K562 treated with DMSO at 1 percent for 4 hours (cell line): ENCODE results near the gene SNAPC2. TPM values are rescaled to one million over a fixed set of nuclear protein-coding genes. Genes with fewer than 3 reads are reported as not detected.

Experiments
- total RNA-seq: library from RNA; unstranded; fragments of 300-600 nt; gene quantifications from 2 replicates; pipeline ENCODE4 v1.2.3, GENCODE V29; 2022; ENCODE audit not compliant: insufficient read depth

Gene SNAPC2
- total RNA-seq, result 45.1 and 48.4 TPM in 2 replicates

GRCh38 chr19:7919610-7920518 lies at the start of gene SNAPC2:
TSS of gene SNAPC2 (plus strand) at chr19:7920338. CDS start at chr19:7920367, 29 bp downstream.

GRCh38 chr19:7874076-7874896 lies 45.9 kb upstream of the SNAPC2 start, which contains the start of gene PRR36:
TSS of gene PRR36 (minus strand) at chr19:7874390. CDS start at chr19:7873689, 701 bp downstream.

DNA sequence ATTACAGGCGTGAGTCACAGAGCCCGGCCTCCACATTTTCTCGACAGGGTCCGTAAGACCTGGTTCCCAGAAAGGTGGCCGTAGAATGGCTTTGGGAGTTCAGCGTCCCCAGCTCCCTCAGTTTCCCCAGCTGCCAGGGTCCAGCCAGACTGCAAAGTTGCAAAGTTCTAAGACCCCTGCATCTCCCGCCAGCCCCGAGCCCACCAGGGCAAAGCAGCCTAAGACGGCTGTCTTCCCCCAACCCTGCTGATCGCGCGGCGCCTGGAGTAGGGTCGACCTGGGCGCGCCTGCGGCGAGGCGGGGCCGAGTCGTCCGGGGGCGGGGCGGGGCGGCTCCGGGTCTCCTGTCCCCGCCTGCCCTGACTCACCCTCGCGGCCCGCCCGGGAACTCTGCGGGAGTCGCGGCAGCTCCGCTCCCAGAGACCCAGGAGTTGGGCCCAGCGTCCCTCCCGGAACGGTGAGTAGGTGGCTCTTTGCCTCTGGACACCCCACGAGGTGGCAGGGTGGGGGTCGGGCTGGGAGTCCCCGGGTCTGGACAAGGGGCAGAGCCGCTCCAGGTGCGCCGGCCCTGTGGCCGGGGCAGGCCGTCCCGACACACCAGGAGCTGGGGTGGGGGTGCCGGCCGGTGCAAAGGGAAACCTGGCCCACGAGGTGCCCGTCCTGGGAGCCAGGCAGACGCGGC lies 31.9 kb upstream of the SNAPC2 start, which contains the start of gene LRRC8E:
TSS of gene LRRC8E (plus strand) at position 366 of the 681 bp plus-strand sequence. CDS start 7,094 bp downstream, outside the sequence.

DNA sequence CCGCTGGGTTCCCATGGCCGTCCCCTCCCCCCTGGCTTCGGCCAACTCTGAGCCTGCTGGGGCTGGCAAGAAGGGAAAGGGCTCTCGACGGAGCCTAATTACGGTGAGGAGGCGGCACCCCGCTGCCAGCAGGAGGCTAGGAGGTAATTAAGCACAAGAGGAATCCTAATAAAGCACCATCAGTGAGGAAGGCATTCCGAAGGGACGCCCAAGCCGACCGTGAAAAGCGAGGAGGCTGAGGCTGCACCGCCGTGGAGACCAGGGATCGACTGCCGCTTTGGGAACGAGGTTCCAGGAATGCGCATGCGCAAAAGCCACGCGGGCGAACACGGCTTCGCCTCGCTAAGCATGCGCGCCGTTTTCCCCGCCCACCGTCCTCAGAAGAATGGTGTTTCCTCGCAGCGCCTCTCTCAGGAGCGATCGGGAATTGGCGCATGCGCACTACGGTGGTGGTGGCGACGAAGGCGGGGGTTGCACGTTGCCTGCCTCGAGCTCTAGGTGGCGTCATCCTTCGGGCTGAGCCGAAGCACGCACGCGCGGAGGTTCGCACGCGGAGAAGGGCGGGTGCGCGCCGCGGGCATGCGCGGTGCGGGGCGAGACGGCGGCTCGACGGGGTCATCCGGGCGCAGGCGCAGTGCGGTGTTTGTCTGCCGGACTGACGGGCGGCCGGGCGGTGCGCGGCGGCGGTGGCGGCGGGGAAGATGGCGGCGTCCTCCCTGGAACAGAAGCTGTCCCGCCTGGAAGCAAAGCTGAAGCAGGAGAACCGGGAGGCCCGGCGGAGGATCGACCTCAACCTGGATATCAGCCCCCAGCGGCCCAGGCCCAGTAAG lies 16.7 kb upstream of the SNAPC2 start, which contains the start of gene MAP2K7:
TSS of gene MAP2K7 (plus strand) at position 634 of the 830 bp plus-strand sequence. CDS start at position 702, 68 bp downstream.

DNA sequence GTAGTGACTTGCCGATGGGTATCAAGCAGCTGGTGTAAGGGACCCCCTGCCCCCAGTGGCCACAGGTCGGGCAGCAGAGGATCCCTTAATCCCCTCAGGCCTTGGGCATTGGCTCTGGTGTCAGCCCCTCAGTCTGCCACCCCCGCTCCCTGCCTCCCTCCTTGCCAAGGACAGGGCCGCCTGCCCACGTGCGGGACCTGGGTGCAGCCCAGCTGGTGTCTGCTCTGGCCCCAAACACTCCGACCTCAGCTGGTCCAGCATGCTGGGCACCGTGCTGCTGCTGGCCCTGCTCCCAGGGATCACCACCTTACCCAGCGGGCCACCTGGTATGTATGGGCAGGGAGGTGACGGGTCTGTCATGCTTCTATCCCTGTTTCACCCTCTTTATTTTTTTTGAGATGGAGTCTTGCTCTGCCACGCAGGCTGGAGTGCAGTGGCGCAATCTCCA lies 5.5 kb upstream of the SNAPC2 start, which contains the start of gene TGFBR3L:
TSS of gene TGFBR3L (plus strand) at position 233 of the 448 bp plus-strand sequence.

DNA sequence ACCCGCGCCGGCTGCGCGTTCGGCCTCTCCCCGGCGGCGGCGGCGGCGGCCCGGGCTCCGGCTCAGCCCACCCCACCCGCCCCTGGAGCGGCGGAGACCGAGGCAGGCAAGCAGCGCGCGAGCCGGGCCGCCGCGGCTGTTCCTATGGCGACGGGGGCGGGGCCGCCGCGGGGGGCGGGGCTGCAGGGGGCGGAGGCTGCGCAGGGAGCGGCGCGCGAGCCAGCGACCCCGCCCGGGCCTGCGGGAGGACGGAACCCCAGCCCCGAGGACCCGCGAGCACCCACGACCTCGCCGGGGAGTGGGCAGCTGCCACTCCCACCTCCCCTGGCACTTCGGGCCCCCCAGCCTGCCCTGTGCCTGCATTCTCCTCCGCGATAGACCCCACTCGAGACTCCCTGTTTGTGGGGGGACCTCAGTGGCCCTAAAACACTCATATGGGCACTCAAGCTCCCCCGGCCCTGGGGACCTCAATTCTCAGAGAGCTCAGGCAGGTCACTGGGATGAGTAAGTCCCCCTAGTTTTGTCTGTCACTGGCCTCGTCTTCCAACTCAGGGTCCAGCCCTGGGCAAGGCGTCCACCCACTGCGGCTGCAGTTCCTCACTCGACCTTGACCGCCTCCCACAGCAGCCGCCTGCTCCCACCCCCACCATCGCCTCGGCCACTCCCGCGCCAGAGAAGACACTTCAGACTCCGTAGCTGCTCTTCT lies 6.0 kb downstream of the SNAPC2 start, which contains the start of gene CTXN1:
TSS of gene CTXN1 (minus strand) at position 115 of the 706 bp plus-strand sequence. CDS start 597 bp downstream, outside the sequence.

DNA sequence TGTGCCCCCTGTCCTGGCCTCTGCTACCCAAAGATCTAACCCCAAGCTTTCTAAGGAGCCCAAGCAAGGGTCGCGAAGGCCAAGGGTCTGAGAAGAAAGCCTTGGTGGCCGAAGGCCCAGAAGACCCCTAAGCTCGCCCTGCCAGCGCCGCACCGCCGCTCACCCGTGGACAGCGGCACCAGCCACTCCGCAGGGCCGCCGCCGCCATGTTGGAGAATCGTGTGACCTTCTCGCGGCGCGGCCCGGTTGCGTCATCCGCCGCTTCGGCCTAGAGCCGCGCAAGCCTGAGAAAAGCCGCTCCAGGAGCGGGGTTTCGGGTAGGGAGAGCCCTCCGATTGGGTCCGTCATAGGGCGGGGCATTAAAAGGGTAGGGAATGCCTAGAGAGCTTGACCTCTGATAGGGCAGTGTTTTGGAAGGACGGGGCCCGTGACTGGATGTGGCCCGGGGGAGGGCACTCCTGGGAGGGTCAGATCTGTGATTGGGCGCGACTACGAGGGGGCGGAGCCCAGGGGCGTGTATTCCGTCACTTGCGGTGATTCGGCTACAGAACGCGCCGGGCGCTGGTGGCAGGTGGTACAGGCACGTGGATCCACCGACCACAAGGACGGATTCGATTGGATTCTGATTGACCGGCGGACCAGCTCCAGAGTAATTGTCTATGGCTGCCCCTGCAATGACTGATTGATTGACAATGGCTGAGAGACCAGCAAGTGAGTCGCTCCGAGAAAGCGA lies 23.5 kb downstream of the SNAPC2 start, which contains the start of gene TIMM44:
TSS of gene TIMM44 (minus strand) at position 223 of the 733 bp plus-strand sequence. CDS start at position 208, 15 bp downstream.

Other genes with a start within 250 kb of the SNAPC2 start
- 1.6 and 3.9 TPM in 2 replicates for gene MCEMP1, start 243.2 kb upstream of the SNAPC2 start, total RNA-seq
- 90.6 and 98.1 TPM in 2 replicates for gene TRAPPC5, start 239.5 kb upstream of the SNAPC2 start, total RNA-seq
- not detected in 2 replicates for gene FCER2, start 218.2 kb upstream of the SNAPC2 start, total RNA-seq
- gene CLEC4G, start 188.2 kb upstream of the SNAPC2 start, total RNA-seq, result not detected in 2 replicates
- gene CD209, start 172.8 kb upstream of the SNAPC2 start, total RNA-seq, result not detected in 2 replicates
- 0.40 TPM in 1 of 2 replicates, not detected in the other for gene CLEC4M, start 157.1 kb upstream of the SNAPC2 start, total RNA-seq
- 7.9 and 13.4 TPM in 2 replicates for gene EVI5L, start 90.1 kb upstream of the SNAPC2 start, total RNA-seq
- gene PRR36, start 45.9 kb upstream of the SNAPC2 start, total RNA-seq, result 0.12 TPM in 1 of 2 replicates, not detected in the other
- gene LRRC8E, start 31.8 kb upstream of the SNAPC2 start, total RNA-seq, result 3.9 and 4.0 TPM in 2 replicates
- gene MAP2K7, start 16.5 kb upstream of the SNAPC2 start, total RNA-seq, result 24.3 and 30.0 TPM in 2 replicates
- gene TGFBR3L, start 5.5 kb upstream of the SNAPC2 start, total RNA-seq, result 3.9 TPM in 2 replicates
- 8.8 and 9.9 TPM in 2 replicates for gene CTXN1, start 5.8 kb downstream of the SNAPC2 start, total RNA-seq
- gene TIMM44, start 23.3 kb downstream of the SNAPC2 start, total RNA-seq, result 150 and 161 TPM in 2 replicates
- 52.1 and 62.2 TPM in 2 replicates for gene ELAVL1, start 85.3 kb downstream of the SNAPC2 start, total RNA-seq
- not detected in 2 replicates for gene CCL25, start 132.4 kb downstream of the SNAPC2 start, total RNA-seq
- gene FBN3, start 229.3 kb downstream of the SNAPC2 start, total RNA-seq, result 0.06 TPM in 1 of 2 replicates, not detected in the other